ENCODE data around the gene SNCAIP.

The SNCAIP gene

DNA sequence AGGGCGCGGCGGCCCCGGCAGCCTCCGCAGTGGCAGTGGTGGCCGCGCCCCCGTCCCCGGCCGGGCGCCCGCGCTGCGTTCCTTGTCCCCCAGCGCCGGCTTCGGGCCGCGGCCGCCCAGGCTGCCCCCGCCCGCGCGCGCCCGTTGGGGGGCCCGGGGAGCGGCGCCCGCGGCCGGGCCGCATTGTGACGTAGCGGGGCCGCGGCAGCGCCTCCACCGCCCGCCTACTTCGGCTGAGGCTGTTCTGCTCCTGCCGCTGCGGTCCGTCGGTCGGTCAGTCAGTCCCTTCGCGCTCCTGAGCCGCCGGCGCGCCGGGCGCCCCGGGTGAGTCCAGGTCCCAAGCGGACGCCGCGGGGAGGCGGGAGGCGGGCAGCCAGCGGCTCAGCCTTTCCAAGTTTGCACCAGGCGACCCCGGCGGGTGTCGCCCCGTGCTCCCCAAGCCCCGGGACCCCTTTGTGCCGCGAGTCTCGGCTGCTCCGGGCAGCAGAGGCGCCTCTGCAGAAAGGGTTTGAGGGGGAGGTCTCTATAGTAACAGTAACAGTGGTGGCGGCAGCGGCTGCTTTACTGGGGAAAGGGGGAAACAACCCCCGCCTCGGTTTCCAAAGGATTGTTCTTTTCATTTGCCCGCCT is at the start of gene SNCAIP:
Gene SNCAIP (plus strand): TSS at position 277 of the 630 bp plus-strand sequence. CDS start 78,898 bp downstream, outside the sequence.
- no peak for DNase-seq (ENCODE audit: extremely low read depth in 1 of 2, low read depth in 1 of 2)

DNA sequence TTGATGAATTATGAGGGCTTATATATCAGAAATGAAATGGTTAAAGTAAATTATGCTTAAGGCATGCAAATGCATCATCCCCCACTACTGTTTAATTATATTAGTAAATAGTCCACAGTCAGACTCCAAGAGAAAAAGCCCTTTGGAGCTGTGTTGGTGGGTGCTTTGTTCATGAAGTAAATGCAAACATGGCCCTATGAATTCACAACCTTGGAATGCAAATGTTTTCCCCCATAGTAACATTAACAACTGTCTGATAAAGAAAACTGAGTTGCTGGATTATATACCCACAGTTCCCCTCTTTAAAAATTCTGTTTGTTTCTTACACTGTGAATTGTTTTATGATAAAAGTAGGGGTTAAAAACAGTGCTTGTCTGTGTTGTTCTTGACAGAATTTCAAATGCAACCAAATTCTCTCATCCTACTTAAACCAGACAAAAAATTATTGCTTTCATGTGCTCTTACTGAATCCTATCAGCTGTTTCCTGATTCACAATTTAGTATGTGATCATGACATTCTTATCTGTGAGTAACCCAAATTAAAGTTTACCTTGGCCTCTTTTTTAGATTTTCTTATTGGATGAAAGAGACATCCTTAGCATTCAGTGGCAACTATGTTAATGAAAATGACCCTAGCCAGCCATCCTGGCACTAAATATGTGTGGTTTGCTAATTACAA is 48.5 kb upstream of the SNCAIP start:
- no peak for DNase-seq (ENCODE audit: extremely low read depth in 1 of 2, low read depth in 1 of 2)

GRCh38 chr5:122264610-122265009 is 47.4 kb upstream of the SNCAIP start:
- DNase-seq (ENCODE audit: extremely low read depth in 1 of 2, low read depth in 1 of 2), result no peak

GRCh38 chr5:122267185-122267584 is 44.9 kb upstream of the SNCAIP start:
- DNase-seq (ENCODE audit: extremely low read depth in 1 of 2, low read depth in 1 of 2), result no peak

DNA sequence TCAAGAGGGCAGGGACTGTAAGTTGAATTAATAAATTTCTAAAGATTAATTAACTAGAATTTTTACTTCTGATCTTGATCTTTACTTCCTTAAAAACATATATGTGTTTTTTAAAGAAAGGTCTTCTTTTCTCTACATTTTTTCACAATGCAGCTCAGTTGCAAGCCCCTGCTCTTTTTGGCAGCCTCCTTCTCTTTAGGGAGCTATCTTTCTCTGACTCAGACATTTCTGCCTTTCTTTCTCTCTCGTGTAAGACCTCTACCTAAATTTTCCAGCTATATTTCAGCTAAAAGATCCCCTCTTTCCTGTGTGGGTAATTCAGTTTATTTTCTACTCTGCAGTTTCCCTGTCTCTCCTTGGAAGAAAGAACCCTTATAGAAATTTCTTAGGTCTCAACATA is 38.3 kb upstream of the SNCAIP start:
- DNase-seq (ENCODE audit: extremely low read depth in 1 of 2, low read depth in 1 of 2), result no peak

GRCh38 chr5:122283592-122283991 is 28.4 kb upstream of the SNCAIP start:
- DNase-seq (ENCODE audit: extremely low read depth in 1 of 2, low read depth in 1 of 2), result no peak

- no peak for DNase-seq (ENCODE audit: extremely low read depth in 1 of 2, low read depth in 1 of 2)
Observed at GRCh38 chr5:122286541-122286940, 25.5 kb upstream of the SNCAIP start.

- DNase-seq (ENCODE audit: extremely low read depth in 1 of 2, low read depth in 1 of 2), result no peak
Observed at GRCh38 chr5:122287101-122287500, 24.9 kb upstream of the SNCAIP start.

DNA sequence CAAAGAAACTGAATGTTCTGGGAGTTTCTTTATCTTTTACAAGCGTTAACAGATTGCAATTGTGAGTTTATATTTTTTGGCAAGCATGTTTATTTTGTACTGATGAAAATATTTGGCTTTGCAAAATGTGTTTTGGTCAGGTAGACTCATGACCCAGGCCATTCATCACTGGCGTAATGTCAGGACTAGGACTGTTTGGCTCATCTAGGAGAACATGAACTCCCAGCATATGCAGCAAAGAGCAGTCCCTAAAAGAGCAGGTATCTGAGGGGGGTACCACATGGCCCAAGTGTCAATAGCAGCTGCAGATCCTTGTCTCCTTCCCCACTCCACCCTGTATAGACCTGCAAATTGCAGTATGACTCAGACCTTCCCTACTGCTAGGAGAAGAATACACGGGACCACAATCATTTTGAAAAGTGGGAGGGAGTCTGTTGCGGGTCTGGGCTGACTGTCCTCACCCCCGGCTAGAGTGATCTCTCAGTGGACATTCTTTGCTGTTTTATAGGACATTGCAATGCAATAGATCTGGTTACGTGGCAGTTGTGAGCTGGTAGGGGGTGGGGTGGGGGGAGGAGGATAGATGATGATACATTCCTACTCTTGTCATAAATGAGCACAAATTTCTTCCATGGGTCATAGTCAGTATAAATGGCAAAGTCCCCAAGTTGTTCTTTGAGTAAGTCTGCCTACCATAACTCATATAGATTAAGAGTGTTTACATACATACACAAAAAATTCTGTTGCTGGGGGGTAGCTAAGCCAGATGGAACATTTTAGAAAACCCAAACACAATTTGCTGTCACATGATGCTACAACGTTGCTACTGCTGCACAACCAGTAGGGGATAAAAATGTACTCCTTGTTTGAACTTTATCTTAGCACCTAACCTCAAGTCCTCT is 20.8 kb upstream of the SNCAIP start:
- DNase-seq (ENCODE audit: extremely low read depth in 1 of 2, low read depth in 1 of 2), result no peak

GRCh38 chr5:122292332-122292731 is 19.7 kb upstream of the SNCAIP start:
- DNase-seq (ENCODE audit: extremely low read depth in 1 of 2, low read depth in 1 of 2), result no peak

- DNase-seq (ENCODE audit: extremely low read depth in 1 of 2, low read depth in 1 of 2), result no peak
Observed at GRCh38 chr5:122295138-122295537, 16.9 kb upstream of the SNCAIP start.

- DNase-seq (ENCODE audit: extremely low read depth in 1 of 2, low read depth in 1 of 2), result no peak
Observed at GRCh38 chr5:122296871-122297270, 15.2 kb upstream of the SNCAIP start.

- DNase-seq (ENCODE audit: extremely low read depth in 1 of 2, low read depth in 1 of 2), result no peak
Observed at GRCh38 chr5:122297587-122298298, 14.3 kb upstream of the SNCAIP start.

DNA sequence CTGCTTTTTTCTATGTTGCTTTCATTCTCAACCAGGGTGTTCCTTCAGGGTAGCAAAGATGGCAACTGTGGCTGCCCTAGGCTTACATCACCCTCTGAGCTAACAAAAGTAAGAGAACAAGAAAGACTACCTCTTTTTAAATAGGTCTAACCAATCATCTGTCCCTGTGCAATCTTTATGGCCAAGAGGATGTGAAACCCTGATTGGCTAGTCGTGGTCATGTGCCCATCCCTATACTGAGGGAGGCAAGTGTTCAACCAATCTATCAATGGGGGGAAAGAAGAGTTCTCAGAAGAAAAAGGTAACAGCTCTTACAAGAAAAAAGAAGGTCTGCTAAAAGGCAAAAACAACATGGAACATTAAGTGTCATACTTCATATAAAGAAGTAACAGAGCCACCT is 11.7 kb upstream of the SNCAIP start:
- no peak for DNase-seq (ENCODE audit: extremely low read depth in 1 of 2, low read depth in 1 of 2)

- no peak for DNase-seq (ENCODE audit: extremely low read depth in 1 of 2, low read depth in 1 of 2)
Observed at GRCh38 chr5:122301016-122301415, 11.0 kb upstream of the SNCAIP start.

DNA sequence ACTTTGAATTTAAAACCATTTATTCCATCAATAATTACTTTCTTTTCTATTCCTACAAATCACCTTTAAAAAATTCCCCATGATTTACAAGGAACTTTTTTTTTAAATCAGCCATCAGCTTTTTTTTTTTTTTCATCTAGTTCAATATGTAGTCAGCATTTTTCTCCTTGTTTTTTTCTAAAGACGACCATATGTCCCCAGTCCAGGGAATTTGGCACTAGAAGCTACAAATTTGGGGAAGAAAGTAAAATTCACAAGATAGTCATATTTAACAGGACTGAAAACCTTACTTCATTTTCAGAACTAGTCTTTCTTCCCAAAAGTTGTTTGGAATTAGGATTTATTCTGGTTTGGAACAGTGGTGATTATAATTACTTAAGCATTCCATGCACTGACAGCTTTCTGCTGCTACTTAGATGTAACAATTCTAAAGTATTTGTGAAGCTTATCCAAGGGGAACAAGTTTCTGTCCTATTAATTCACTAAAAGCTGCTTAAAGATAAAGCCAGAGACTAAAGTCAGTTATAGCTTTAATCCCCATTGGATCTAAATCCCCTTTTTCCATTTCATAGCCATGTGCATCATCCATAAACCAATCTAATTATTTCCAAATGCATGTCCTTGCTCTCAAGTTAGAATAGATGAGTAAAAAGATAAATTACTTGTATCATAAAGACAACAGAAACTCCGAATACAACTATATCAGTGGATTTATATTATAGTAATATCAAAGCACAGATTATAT is 7.4 kb upstream of the SNCAIP start:
- no peak for DNase-seq (ENCODE audit: extremely low read depth in 1 of 2, low read depth in 1 of 2)

DNA sequence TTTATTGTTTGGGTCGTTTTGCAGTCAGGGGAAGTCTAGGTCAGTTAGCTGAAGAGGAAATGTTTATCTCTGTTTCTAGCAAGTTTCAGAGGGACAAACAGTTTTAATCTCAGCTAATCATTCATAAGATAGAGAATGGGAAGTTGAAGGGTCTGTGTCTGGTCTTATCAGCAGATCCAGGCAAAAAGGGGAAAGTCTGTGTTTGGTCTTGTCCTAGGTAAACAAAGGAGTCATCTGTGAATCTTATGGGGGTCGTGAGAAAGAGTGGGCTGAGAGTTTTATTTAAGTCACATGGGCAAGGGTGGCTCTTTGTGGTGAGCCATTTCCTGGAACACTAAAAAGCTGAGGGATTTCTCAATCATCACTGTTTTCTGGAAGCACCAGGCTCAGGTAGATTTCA is 5.6 kb upstream of the SNCAIP start:
- DNase-seq (ENCODE audit: extremely low read depth in 1 of 2, low read depth in 1 of 2), result no peak

GRCh38 chr5:122310889-122311288 is 1.1 kb upstream of the SNCAIP start:
- no peak for DNase-seq (ENCODE audit: extremely low read depth in 1 of 2, low read depth in 1 of 2)

- no peak for DNase-seq (ENCODE audit: extremely low read depth in 1 of 2, low read depth in 1 of 2)
Observed at GRCh38 chr5:122311497-122311960, 508 bp upstream of the SNCAIP start.
